ENCODE results near the gene NUDT14.

The NUDT14 gene

GRCh38 chr14:105126126-105126980 lies 54.8 kb downstream of the NUDT14 start:
- no peak for DNase-seq

DNA sequence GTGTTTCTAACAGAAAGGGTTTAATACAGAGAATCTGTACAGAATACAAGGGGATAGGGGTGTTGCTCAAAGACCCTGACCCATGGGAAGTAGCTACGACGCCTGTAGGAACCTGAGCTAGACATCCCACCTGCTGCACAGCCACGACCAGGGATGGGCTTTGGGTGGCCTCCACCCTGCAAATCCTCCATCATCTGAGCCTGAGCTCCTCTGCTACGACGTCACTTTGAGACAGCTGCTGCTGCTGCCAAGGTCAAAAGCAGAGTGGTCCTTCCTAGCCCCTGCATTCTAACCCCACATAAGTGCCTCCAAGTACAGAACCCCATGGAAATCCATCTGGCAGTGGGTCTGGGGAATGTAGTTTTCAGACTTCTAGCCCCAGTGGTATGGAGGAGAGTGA lies 56.3 kb downstream of the NUDT14 start:
- no peak for DNase-seq

DNA sequence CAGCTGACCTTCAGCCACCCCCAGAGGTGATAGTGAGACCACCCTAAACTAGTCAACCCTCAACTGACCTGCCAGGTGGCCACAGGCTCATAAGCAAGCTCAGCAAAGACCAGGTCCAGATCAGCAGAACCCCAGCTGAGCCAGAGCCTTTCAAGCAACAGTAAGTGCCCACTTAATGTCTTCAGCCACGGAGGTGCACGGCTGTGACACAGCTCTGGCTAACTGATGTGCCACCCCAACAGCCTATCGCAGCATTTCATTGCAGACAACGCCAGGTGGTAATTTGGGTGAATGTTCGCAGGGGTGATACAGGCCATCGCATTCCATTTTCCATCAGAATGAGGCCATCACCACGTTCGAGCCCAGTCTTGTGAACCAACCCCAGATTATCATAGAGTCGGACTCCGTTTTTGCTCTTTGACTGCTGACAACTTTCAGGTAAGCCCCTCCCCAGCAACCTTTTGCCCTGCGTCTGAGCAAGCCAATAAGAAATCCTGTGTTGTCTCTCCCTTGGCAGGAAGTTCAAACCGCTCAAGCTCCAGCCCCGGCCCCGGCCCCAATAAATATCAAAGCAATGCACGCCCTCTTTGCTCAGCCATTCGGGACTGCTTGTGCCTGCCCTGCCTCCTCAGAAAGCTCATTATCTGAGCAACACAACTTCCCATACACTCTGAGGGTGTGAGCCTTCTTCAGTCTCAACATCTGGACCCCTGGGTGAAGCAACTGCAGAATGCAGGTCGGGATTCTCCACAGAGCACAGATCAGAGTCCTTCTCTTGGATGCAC lies 56.9 kb downstream of the NUDT14 start:
- DNase-seq = no peak

DNA sequence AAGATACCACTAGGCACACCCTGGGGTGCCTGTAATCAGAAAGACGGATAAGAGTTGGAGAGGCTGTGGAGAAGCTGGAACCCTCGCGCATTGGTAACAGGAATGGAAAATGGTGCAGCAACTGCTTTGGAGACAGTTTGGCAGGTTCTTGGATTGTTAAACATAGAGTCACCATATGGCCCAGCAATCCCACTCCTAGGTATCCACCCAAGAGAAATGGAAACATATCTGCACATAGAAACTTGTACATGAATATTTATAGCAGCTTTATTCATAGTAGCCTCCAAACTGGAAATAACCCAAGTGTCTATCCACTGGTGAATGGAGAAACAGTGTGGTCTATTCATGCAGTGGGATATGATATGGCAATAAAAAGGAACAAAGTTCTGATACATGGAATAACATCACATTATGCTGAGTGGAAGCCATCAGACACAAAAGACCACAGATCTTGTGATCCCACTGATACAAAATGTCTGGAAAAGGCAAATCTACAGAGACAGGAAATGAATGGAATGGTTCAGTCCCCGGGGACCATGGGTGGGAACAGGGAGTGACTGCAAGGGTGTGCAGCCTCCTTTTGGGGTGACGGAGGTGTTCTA lies 57.9 kb downstream of the NUDT14 start:
- DNase-seq = no peak

Measured in KG1 (cell line).